Measurements from ENCODE around the gene DHX35. TPM values are rescaled to one million over a fixed set of nuclear protein-coding genes. Genes with fewer than 3 reads are reported as not detected.

The DHX35 gene
- total RNA-seq, 1 experiment from 2014 or later: 20.4 TPM

DNA sequence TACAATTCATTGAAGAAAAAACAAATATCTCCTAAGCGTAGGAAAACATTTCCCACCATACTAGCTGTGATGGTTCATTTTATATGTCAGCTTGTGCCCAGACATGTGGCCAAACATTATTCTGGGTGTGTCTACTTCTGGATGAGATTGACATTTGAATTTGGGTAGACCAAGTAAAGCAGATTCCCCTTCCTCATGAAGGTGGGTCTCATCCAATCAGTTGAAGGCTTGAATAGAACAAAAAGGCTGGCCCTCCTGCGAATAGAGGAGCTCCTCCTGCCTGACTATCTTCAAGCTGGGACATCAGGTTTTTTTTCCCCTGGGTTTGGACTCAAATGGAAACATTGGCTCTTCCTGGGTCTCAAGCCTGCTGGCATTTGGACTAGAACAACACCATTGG is 113.6 kb downstream of the DHX35 start:
- H3K4me3 Mint-ChIP-seq: no peak overlapping the region
- no peaks in the 10 kb centered on the region for H3K36me3 Mint-ChIP-seq
- ChIA-PET POLR2A (interaction anchor here (1.1 kb wide), 1 partner anchor 443 kb away, joined by 5 read pairs; no protein-coding TSS in a partner anchor), CTCF (interaction anchor here (1.4 to 4.5 kb wide), 2 partner anchors 9 to 26 kb away, joined by 5 to 43 read pairs; no protein-coding TSS in a partner anchor)
- TF ChIP-seq ETV6 (CRISPR knock-in tag; IDR thresholded peaks at IDR 0.05): no peak
- TF ChIP-seq ZNF532 (CRISPR knock-in tag; IDR thresholded peaks at IDR 0.05; ENCODE audit: borderline replicate concordance): no peak
- TF ChIP-seq, protein P1, sequence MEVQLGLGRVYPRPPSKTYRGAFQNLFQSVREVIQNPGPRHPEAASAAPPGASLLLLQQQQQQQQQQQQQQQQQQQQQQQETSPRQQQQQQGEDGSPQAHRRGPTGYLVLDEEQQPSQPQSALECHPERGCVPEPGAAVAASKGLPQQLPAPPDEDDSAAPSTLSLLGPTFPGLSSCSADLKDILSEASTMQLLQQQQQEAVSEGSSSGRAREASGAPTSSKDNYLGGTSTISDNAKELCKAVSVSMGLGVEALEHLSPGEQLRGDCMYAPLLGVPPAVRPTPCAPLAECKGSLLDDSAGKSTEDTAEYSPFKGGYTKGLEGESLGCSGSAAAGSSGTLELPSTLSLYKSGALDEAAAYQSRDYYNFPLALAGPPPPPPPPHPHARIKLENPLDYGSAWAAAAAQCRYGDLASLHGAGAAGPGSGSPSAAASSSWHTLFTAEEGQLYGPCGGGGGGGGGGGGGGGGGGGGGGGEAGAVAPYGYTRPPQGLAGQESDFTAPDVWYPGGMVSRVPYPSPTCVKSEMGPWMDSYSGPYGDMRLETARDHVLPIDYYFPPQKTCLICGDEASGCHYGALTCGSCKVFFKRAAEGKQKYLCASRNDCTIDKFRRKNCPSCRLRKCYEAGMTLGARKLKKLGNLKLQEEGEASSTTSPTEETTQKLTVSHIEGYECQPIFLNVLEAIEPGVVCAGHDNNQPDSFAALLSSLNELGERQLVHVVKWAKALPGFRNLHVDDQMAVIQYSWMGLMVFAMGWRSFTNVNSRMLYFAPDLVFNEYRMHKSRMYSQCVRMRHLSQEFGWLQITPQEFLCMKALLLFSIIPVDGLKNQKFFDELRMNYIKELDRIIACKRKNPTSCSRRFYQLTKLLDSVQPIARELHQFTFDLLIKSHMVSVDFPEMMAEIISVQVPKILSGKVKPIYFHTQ (CRISPR knock-in tag; IDR thresholded peaks at IDR 0.05): no peak
- no peak for TF ChIP-seq TCF7 (CRISPR knock-in tag; IDR thresholded peaks at IDR 0.05; ENCODE audit: low read depth)
- no peak for TF ChIP-seq PREB (CRISPR knock-in tag; IDR thresholded peaks at IDR 0.05; ENCODE audit: borderline replicate concordance)
- no peak for TF ChIP-seq TP53 (CRISPR knock-in tag; IDR thresholded peaks at IDR 0.05)
- TF ChIP-seq USF2 (CRISPR knock-in tag; IDR thresholded peaks at IDR 0.05): no peak
- no peak for TF ChIP-seq E2F5 (CRISPR knock-in tag; IDR thresholded peaks at IDR 0.05)
- TF ChIP-seq, protein P2, sequence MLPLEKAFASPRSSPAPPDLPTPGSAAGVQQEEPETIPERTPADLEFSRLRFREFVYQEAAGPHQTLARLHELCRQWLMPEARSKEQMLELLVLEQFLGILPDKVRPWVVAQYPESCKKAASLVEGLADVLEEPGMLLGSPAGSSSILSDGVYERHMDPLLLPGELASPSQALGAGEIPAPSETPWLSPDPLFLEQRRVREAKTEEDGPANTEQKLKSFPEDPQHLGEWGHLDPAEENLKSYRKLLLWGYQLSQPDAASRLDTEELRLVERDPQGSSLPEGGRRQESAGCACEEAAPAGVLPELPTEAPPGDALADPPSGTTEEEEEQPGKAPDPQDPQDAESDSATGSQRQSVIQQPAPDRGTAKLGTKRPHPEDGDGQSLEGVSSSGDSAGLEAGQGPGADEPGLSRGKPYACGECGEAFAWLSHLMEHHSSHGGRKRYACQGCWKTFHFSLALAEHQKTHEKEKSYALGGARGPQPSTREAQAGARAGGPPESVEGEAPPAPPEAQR (CRISPR knock-in tag; IDR thresholded peaks at IDR 0.05): no peak
- TF ChIP-seq, protein P3, sequence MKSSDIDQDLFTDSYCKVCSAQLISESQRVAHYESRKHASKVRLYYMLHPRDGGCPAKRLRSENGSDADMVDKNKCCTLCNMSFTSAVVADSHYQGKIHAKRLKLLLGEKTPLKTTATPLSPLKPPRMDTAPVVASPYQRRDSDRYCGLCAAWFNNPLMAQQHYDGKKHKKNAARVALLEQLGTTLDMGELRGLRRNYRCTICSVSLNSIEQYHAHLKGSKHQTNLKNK (CRISPR knock-in tag; IDR thresholded peaks at IDR 0.05): no peak
- TF ChIP-seq RELA (CRISPR knock-in tag; IDR thresholded peaks at IDR 0.05; ENCODE audit: borderline replicate concordance): no peak
- TF ChIP-seq ZNF121 (CRISPR knock-in tag; IDR thresholded peaks at IDR 0.05): no peak
- TF ChIP-seq ARID4B (CRISPR knock-in tag; IDR thresholded peaks at IDR 0.05; ENCODE audit: borderline replicate concordance): no peak
- H3K9me3 Mint-ChIP-seq: no peaks in the 10 kb centered on the region
- no peak overlapping the region for H3K27ac Mint-ChIP-seq
- H3K4me1 Mint-ChIP-seq: peaks cover 6% of the 10 kb centered on the region; the same call in 1 of the 2 replicates
- H3K27me3 Mint-ChIP-seq (ENCODE audit: low read depth): peaks cover 8% of the 10 kb centered on the region; the same call in 1 of the 2 replicates
- DNase-seq (ENCODE audit: low spot score): no peak
- no peak for ATAC-seq
